ENCODE data around the gene NPAS4.

DNA sequence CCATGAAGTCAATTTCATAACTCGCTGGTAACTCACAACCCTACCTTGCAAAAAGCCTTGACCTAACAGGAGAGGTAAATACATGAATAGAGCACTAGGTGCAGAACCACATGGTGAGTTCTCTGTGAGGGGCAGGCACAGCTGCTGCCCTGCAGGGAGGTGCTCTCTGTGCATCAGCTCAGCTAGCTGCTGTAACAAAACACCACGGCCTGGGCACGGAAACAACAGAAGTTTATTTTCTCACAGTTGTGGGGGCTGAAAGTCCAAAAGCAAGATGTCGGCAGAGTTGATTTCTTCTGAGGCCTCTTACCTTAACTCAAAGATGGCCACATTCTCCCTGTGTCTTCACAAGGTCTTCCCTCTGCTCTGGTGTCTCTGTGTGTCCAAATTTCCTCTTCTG lies 30.8 kb downstream of the NPAS4 start:
- TF ChIP-seq, protein P1, sequence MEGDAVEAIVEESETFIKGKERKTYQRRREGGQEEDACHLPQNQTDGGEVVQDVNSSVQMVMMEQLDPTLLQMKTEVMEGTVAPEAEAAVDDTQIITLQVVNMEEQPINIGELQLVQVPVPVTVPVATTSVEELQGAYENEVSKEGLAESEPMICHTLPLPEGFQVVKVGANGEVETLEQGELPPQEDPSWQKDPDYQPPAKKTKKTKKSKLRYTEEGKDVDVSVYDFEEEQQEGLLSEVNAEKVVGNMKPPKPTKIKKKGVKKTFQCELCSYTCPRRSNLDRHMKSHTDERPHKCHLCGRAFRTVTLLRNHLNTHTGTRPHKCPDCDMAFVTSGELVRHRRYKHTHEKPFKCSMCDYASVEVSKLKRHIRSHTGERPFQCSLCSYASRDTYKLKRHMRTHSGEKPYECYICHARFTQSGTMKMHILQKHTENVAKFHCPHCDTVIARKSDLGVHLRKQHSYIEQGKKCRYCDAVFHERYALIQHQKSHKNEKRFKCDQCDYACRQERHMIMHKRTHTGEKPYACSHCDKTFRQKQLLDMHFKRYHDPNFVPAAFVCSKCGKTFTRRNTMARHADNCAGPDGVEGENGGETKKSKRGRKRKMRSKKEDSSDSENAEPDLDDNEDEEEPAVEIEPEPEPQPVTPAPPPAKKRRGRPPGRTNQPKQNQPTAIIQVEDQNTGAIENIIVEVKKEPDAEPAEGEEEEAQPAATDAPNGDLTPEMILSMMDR (IDR thresholded peaks at IDR 0.05): no peak
- TF ChIP-seq POLR2A (IDR thresholded peaks at IDR 0.05): no peak

Measured in lower leg skin (tissue), 3 donors.